HG02884 (cell line): ENCODE results near the gene SIK2.

ENCODE experiments used
- ATAC-seq: cut with Tn5 transposase; IDR thresholded peaks from one replicate; pipeline ENCODE4 v1.9.1; 2021; ENCODE audit warnings: mild to moderate bottlenecking, moderate library complexity; ENCODE audit not compliant: unreplicated experiment

SIK2 gene

DNA sequence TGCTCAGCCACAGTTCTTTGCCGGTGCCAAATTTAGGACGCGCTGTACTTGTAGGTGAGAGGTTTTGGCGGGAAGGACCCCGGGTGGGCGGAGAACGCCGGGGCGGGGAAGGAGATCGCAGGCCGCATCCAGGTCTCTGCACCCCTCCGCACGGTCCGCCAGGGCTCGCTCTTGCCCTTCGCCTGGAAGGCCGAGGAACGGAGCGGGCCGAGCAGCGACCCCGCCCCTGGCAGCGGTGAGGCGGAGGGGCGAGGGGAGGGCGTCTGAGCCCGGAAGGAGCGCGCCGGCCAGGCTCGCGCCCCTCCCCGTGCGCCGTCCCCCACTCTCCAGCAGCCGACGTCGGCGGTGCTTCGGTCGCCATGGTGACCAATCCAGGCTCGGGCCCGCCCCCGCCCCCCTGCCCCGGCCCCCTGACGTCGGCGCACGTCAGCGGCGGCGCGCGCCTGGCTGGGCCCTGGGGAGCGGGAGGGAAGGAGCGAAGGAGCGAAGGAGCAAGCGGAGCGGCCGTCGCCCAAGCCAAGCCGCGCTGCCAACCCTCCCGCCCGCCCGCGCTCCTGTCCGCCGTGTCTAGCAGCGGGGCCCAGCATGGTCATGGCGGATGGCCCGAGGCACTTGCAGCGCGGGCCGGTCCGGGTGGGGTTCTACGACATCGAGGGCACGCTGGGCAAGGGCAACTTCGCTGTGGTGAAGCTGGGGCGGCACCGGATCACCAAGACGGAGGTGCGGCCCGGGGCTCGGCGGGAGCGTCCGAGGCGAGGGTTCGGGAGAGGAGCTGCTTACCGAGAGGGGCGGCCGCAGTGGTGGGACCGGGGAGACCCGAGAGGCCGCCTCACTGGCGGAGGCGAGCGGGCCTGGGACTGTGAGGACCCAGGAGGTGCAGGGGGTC lies at the start of gene SIK2:
Gene SIK2 (plus strand): TSS at position 471 of the 886 bp plus-strand sequence. CDS start 115 bp downstream, at position 586.
- peak; percentile 90 for ATAC-seq

GRCh38 chr11:111554532-111554931 lies 47.7 kb upstream of the SIK2 start:
- no peak for ATAC-seq

- no peak for ATAC-seq
Measured at GRCh38 chr11:111555255-111555654, 47.0 kb upstream of the SIK2 start.

DNA sequence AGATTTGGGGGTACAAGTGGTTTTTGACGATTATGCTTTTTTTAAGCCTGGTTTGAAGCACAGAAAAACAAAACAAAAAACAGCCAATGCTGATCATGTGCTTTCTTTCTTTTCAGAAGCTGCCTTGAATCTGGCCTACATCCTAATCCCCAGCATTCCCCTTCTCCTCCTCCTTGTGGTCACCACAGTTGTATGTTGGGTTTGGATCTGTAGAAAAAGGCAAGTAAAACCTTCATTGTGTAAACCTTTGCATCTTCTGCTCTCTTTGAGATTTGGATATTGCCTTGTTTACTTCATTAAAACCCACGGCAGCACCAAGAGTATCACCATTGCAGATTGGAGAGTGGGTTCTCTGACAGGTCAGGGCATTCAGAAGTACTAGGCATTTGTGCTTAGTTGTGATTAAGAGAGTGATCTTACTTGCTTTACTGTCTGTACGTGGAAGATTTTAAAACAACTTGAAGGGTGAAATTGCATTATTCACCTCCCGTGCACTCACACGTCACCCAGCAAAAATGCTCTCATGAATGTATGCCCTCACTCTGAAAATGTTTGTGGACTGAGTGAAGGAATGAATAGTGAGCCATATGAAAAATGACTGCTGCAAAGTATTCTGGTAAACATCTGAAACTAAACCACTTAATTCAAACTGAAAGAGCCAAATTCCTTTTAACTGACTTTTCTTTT lies 44.7 kb upstream of the SIK2 start:
- ATAC-seq, result no peak

DNA sequence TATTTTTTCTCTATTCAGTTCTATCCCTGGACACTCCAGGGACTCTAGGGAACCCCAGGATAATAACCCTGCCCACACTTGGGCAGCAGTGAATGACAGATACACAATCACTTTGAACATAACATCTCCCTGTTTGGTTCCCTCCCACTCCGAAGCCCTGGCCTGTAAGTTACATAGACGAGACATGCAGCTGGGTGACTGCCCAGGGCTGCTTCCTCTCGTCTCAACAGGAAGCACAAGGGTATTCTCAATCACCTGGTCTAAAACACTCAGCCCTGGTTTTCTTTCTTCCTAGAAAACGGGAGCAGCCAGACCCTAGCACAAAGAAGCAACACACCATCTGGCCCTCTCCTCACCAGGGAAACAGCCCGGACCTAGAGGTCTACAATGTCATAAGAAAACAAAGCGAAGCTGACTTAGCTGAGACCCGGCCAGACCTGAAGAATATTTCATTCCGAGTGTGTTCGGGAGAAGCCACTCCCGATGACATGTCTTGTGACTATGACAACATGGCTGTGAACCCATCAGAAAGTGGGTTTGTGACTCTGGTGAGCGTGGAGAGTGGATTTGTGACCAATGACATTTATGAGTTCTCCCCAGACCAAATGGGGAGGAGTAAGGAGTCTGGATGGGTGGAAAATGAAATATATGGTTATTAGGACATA lies 42.3 kb upstream of the SIK2 start:
- no peak for ATAC-seq

DNA sequence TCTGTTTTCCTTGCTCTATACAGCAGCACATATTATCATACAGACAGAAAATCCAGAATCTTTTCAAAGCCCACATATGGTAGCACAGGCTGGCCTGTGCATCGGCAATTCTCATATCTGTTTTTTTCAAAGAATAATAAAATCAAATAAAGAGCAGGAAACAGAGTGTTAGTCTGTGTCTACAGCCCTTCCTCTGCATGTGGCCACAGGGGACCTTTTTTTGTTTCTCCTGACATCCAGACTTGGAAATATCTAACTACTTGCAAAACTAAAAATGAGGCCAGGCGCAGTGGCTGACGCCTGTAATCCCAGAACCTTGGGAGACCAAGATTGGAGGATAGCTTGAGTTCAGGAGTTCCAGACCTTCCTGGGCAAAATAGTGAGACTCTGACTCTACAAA lies 41.4 kb upstream of the SIK2 start:
- no peak for ATAC-seq

DNA sequence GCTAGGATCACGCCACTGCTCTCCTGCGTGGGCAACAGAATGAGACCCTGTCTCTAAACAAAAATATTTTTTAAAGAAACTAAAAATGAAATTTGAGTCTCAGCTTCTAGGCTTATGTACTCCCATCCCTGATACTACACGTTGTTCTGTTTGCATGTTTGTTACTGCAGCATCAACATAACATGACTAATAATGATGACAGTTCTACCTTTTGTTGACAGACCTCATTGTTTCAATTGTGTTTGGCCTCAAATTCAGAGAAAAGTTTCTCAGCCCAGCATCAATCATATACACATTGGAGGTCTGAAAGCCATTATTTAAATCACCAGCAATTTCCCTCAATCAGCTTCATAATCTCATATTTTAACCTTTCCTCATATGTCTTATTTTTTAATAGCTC lies 40.9 kb upstream of the SIK2 start:
- ATAC-seq, result no peak

- no peak for ATAC-seq
Measured at GRCh38 chr11:111561791-111562325, 40.4 kb upstream of the SIK2 start.

- no peak for ATAC-seq
Measured at GRCh38 chr11:111562692-111563389, 39.4 kb upstream of the SIK2 start.

- no peak for ATAC-seq
Measured at GRCh38 chr11:111565114-111565720, 37.0 kb upstream of the SIK2 start.

DNA sequence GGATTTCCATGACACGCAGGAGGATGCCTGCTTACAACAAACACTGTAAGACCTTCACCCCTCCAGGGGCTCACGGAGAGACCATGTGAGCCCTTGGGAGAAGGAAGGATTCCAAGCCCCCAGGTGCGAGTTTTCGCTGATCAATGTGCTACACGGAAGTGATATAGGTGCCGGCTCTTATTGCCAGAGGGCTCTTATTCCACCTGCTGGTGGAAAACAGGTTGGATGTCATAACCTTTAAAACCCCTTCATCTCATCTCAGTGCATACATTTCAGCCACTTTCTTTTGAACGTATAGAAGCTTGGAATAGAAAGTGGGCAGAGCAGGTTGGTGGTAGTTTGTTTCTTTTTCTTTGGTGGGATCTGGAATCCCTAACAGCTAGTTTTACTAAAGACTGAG lies 35.9 kb upstream of the SIK2 start:
- no peak for ATAC-seq

DNA sequence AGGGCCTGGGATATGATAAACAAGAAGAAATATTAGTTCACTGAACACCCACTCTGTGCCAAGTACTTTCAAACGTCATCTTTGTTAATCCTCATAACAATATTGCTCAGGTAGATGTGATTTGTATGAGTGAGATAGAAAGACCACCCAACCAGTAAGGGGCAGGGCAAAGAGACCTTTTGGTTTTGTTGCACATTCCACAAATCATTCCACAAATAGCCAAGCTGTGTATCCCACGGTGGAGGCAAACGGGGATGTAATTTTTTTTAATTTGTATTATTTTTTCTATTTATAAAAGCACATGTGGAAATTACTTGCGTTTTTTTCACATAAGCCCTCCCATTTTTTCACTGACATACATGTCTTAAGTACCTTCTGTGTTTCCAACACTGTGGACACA lies 32.8 kb upstream of the SIK2 start:
- no peak for ATAC-seq

DNA sequence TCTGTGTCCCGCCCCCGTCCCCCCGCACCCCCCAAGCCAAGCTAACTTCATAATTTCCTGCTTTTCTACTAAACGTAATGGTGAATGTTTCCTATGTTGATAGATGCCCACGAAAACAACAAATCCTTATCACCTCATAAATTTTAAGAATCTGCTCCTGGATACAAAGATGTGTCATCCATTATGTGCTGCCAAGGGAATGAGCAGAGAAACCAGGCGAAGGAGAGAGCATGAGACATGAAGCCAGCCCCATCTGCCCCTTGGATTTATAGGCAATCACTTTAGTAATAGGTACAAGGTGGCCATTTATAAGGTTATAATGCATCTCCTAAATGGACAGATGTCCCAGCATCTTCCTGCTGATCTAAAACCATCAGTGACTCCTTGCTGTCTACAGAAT lies 31.5 kb upstream of the SIK2 start:
- ATAC-seq, result no peak

DNA sequence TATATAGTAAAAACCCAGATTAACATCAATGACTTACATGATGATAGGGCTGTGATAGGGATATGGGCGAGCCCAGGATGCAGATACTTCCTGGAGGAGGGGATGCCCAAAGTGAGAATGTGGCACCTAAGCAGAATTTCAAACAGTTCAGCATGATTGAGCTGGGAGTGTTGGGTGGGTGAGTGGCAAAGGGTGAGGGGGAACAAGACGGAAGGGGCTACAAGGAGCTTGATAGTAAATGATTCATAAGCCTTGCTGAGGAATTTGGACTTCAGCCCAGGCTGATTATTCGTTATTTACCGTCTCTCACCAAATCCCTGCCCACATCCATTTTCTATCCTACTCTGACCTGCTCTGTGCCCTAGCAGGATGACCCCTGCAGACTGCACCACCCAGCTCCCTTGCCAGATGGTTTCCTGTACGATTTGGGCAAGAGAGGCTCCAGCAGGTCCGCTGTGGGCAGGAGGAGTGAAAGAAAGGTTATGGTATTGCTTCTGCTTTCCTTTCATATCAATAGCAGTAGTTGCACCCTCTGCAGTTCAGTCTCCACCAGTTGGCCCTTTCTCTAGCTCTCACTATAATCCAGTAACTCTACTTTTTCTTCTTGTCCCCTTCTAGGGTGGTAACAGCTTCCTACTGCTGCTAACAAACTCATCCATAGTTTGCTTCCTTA lies 30.3 kb upstream of the SIK2 start:
- ATAC-seq, result no peak

DNA sequence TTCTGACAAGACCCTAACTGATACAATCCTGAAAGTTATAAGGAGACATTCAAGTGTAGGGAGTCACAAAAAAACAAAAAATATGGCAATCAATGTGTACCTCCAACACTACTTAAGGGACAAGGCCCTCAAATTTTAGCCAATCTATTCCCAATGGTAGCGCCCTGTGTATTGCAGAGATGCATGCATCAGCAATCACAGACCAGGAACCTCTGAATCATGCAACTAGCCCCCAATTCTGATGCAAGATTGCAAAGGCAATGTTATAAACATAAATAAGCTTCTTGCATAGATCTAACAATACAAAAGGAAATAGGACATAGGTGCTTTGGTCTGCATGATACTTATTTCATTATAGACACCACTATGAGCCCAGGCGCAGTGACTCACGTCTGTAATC lies 29.7 kb upstream of the SIK2 start:
- no peak for ATAC-seq

DNA sequence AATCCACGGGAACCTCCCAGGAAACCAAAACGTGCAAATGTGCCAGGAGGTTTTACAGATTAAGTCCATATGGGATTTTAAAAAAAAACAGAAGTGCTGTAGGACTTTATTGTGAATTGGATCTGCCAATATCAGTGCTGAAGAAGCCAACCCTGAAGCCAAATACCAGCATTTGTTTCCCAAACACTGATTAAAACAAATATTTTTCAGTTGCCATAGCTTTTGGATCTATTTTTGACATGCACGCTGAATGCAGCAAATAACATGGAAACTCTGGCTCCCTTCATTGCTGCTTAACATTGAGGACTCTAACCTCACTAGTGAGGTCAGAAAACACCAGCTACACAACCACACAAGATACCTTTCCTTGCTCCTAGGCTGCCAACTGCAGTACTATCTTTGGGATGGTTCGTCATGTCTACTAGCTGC lies 28.4 kb upstream of the SIK2 start:
- ATAC-seq, result no peak

DNA sequence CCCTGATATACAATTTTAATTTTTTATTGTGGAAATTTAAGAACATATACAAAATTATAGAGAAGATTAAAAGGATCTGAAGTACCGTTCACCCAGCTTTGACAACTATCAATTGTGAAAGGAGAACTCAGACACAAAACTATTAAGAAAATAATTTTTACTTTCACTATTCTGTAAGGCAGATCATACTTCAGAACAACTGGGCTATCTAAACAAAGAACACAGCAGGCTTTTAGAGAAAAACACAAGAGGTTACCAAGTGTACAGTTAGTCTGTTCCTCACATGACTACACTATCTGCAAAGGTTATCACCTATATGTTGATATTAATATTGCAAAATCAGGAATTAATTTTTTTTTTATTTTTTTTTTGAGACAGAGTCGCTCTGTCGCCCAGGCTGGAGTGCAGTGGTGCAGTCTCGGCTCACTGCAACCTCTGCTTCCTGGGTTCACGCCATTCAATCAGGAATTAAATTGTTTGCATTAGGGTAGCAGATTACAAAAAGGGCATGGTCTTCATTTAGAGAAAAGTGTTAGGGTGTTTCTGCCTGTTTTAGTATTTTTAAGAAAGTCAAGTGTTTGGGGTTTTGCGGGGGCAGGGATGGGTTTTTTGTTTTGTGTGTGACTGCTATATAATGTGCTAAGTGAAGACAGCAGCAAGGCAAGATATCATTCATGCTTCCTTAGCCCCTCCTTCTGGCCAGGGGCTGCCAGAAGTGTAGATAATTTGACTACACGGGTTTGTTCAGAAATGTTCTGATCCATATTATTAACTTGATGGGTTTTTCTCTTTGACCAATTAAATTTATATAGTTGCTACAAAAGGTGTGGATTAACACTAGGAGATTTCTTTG lies 27.6 kb upstream of the SIK2 start:
- ATAC-seq, result no peak

DNA sequence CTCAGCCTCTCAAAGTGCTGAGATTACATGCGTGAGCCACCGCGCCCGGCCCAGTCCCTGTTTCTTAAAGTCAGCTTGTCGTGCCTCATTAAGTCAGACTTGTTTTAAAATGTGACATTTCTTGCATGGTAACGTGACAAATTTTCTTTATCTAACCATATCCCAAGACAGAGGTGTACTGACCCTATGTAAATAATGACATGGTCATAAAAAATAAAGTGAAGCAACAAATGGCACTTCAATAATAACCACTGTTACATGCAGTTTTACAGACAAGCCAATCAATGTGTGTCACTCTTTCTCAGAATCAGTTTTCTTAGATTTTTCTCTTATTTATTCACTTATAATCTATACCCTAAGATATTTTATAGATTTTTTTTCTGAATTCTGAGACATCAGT lies 26.5 kb upstream of the SIK2 start:
- no peak for ATAC-seq

- ATAC-seq, result no peak
Measured at GRCh38 chr11:111577821-111578220, 24.4 kb upstream of the SIK2 start.
